ENCODE data around the gene IL17RD.
"Not testable (repeated sequence)": the region's sequence is repeated elsewhere in the genome, so short reads cannot be mapped to it uniquely, and the experiment has no call there.

DNA sequence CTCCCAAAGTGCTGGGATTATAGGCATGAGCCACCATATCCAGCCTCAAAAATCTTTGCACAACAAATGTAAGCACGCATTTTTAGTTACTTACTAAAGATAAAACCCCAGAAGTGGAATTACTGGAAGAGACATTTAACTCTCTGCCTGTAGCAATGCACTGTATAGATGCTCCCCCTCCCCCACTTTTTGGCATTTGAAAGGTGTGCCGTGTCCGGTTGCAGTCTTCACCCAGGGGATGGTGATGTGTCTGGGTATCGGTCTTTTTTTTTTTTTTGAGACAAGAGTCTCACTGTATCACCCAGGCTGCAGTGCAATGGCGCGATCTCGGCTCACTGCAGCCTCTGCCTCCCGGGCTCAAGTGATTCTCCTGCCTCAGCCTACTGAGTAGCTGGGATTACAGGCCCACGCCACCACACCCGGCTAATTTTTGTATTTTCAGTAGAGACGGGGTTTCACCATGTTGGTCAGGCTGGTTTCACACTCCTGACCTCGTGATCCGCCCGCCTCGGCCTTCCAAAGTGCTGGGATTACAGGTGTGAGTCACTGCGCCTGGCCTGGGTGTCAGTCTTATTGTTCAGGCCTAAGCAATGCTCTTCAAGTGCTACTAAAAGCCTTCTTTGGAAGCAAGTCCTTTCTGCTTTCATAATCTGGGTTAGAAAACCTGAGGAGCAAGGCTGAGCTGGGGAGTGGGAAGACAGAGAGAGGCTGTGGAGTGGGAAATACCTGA lies 81.7 kb downstream of the IL17RD start:
- TF ChIP-seq ZNF140 (CRISPR knock-in tag; IDR thresholded peaks at IDR 0.05); POLR2AphosphoS5 (IDR thresholded peaks at IDR 0.05; ENCODE audit: control insufficient read depth, insufficient read depth, low read depth, low read length); SMARCB1 (IDR thresholded peaks at IDR 0.05; ENCODE audit: insufficient read length, low read depth); DNMT1 (IDR thresholded peaks at IDR 0.05); ZNF586 (CRISPR knock-in tag; conservative IDR thresholded peaks at IDR 0.05); NFRKB (IDR thresholded peaks at IDR 0.05; ENCODE audit: low read depth); KAT7 (CRISPR knock-in tag; IDR thresholded peaks at IDR 0.05; ENCODE audit: borderline replicate concordance): not testable (repeated sequence)
- TF ChIP-seq, protein P1, sequence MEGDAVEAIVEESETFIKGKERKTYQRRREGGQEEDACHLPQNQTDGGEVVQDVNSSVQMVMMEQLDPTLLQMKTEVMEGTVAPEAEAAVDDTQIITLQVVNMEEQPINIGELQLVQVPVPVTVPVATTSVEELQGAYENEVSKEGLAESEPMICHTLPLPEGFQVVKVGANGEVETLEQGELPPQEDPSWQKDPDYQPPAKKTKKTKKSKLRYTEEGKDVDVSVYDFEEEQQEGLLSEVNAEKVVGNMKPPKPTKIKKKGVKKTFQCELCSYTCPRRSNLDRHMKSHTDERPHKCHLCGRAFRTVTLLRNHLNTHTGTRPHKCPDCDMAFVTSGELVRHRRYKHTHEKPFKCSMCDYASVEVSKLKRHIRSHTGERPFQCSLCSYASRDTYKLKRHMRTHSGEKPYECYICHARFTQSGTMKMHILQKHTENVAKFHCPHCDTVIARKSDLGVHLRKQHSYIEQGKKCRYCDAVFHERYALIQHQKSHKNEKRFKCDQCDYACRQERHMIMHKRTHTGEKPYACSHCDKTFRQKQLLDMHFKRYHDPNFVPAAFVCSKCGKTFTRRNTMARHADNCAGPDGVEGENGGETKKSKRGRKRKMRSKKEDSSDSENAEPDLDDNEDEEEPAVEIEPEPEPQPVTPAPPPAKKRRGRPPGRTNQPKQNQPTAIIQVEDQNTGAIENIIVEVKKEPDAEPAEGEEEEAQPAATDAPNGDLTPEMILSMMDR (IDR thresholded peaks at IDR 0.05 in 2 of 3, conservative IDR thresholded peaks at IDR 0.05 in 1 of 3; ENCODE audit: insufficient read depth in 2 of 3, low read depth in 1 of 3, low read length in 3 of 3), result not testable (repeated sequence)
- TF ChIP-seq, protein P2, sequence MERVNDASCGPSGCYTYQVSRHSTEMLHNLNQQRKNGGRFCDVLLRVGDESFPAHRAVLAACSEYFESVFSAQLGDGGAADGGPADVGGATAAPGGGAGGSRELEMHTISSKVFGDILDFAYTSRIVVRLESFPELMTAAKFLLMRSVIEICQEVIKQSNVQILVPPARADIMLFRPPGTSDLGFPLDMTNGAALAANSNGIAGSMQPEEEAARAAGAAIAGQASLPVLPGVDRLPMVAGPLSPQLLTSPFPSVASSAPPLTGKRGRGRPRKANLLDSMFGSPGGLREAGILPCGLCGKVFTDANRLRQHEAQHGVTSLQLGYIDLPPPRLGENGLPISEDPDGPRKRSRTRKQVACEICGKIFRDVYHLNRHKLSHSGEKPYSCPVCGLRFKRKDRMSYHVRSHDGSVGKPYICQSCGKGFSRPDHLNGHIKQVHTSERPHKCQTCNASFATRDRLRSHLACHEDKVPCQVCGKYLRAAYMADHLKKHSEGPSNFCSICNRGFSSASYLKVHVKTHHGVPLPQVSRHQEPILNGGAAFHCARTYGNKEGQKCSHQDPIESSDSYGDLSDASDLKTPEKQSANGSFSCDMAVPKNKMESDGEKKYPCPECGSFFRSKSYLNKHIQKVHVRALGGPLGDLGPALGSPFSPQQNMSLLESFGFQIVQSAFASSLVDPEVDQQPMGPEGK (CRISPR knock-in tag; IDR thresholded peaks at IDR 0.05; ENCODE audit: borderline replicate concordance), result not testable (repeated sequence)
- TF ChIP-seq, protein P3, sequence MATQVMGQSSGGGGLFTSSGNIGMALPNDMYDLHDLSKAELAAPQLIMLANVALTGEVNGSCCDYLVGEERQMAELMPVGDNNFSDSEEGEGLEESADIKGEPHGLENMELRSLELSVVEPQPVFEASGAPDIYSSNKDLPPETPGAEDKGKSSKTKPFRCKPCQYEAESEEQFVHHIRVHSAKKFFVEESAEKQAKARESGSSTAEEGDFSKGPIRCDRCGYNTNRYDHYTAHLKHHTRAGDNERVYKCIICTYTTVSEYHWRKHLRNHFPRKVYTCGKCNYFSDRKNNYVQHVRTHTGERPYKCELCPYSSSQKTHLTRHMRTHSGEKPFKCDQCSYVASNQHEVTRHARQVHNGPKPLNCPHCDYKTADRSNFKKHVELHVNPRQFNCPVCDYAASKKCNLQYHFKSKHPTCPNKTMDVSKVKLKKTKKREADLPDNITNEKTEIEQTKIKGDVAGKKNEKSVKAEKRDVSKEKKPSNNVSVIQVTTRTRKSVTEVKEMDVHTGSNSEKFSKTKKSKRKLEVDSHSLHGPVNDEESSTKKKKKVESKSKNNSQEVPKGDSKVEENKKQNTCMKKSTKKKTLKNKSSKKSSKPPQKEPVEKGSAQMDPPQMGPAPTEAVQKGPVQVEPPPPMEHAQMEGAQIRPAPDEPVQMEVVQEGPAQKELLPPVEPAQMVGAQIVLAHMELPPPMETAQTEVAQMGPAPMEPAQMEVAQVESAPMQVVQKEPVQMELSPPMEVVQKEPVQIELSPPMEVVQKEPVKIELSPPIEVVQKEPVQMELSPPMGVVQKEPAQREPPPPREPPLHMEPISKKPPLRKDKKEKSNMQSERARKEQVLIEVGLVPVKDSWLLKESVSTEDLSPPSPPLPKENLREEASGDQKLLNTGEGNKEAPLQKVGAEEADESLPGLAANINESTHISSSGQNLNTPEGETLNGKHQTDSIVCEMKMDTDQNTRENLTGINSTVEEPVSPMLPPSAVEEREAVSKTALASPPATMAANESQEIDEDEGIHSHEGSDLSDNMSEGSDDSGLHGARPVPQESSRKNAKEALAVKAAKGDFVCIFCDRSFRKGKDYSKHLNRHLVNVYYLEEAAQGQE (IDR thresholded peaks at IDR 0.05; ENCODE audit: borderline replicate concordance), result not testable (repeated sequence)
- TF ChIP-seq, protein P3 (CRISPR knock-in tag; IDR thresholded peaks at IDR 0.05; ENCODE audit: low read depth), result not testable (repeated sequence)

Measured in K562 (cell line).